Measurements from ENCODE around the gene CAMK2B.

CAMK2B gene

DNA sequence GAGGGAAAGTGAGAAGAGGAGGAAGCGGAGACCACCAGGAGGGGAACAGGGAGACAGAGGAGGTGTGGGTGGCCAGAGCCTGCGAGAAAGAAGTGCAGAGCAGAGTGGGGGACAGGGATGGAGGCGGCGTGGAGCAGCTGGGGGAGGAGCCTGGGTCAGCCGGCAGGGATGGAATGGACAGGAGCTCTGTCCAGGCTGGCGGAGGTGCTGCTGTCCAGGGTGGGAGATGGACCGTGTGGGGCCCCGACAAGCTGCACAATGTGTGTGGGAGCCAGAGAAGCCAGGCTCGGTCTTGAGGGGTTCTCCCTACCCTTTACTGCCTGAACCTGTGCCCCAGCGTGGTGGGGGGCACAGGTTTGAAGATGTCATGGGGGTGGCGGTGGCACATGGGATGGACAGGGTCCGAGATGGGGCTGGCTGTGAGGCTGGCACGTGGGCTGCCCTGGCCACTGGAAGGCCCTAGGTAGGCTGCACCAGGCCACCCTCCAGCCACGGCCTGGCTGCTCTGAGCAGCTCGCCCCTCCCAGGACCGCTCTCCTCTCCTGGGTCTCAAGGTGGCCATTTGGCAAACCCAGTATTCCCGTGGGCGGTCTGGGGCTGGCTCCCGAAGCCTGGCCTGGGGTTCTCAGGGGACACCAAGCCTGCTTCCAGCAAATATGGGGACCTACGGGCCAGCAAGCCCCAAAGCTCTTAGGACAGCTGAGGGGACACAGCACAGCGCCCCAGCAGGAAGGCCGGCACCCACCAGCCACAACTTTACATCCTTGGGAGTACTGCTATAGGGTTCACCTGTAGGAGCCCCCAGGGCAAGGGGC, 92.3 kb downstream of the CAMK2B start:
- DNase-seq: no peak

DNA sequence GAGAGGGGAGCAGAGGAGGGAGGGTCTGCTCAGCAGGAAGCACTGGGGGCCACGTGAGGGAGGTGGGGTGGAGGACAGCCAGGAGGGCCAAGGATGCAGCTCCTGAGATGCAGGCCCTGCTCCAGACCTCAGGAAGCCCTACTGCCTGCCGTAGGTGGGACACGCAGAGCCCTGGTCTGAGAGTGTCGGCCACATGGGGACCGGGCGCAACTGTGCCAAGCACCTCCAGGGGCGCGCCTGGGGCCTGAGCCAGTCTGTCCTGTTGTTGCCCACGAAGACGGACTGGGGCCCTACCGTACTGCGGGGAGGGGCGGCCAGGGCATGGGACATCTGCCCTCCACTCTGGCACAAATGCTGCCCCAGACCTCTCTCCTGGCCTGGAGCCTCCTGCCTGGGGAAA, 93.0 kb downstream of the CAMK2B start:
- no peak for DNase-seq

DNA sequence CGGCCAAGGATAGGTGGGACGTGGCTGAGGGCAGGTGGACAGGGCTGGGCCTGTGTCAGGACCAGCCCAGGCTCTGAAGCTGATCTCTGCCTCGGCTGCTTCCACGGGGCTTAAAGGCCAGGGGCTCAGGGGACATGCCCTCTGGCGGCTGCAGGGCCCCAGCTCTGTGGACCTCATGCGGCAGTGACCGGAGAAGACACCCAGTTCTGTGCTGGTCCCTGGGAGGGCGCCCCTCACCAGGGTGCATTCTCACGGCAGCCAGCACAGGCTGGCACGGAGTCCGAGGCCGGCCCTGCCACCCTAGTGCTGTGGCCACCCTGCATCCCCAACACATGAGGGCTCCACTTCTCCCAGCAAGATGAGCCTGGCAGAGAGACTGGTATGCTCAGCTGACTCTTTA, 94.3 kb downstream of the CAMK2B start:
- DNase-seq: no peak

DNA sequence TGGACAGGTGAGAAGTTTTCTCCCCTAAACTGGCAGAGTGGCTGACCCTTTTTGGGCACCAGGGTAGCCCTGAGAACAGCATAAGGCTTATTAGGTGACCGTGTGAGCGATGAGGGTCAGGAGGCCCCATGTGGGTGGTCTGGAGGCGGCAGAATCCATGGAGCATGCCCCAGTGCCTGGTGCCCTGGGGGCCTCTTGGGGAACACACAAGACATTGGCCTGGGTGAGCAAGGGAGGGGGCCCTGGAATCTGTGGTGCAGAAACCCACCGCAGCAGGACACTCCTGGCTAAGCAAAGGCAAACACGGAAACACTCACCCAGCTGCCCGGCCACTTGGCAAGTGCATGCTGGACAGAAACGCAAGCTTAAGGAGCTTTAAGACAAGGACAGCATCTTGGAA, 95.1 kb downstream of the CAMK2B start:
- no peak for DNase-seq

DNA sequence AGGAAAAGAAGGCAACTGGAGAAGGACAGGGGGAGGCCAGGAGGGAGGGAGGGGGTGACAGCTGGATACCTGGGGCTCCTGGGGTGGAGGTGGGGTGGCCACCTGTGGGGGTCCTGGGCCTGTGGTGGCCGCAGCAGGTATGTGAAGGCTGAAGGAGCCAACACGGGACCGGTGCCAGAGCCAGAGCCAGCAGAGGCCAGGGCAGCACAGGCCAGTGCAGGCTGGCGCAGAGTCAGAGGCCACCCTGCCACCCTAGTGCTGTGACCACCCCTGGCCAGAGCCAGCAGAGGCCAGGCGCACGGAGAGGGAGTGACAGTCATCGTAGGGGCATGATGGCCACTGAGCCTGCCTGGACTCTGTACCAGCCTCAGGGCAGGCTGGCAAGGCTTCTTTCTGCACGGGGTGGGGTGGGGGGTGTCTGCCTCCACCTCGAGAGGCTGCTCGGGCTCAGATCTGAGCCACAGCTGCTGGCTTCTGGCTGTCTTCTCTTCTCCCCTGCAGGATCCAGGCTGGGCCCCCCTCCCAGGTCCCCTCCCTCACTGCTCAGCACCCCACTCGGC, 95.8 kb downstream of the CAMK2B start:
- no peak for DNase-seq

DNA sequence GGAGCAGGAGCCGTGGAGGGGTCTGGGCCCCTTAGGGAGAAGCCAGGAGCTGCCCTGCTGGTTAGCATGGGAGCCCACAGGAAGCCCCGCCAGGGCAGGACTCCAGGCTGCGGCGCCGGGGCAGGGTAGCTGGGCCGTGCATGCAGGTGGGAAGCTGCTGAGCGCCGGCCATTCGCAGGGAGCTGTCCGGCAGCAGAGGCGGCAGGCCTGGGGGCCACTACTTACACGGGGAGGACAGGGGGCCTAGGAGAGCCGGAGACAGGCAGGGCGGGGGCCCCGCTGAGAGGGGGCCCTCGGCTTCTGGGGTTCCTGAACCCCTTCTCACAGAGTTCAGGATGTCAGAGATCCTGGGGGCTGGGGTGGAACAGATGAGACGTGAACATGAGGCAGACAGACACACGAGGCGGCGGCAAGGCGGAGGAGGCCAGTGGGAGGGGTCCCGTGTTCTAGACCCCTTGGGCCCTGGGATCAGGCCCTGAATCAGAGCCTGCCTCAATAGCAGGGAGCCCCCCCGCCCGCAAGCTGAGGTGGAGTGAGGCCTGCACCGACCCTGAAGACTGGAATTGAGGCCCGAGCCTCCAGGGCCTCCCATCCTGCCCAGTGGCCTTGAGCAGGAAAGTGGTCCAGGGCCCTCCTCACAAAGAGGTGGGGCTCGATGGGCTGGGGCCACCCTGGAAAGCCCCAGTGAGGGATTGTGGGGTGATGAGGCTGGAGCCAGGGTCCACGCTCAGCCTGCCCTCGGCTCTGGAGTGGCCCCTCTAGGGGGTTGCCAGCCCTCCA, 96.6 kb downstream of the CAMK2B start:
- DNase-seq: no peak

DNA sequence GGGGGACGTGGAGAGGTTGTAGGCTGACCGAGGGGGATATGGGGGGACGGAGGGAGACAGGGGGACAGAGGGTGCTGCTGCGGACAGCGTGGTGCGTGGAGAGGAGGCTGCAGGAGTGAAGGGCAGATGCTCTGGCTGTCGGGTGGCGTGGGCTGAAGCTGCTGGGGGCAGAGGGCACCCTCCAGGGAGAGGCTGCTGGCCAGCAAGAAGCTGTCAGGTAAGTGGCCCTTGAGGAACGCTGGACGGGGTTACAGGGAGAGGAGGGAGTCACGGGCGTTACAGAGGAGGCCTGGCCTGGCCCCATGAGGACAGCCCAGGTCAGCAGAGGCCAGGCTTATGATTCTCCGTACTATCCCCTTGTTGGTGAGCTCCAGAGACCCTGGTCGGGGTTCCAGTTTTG, 97.5 kb downstream of the CAMK2B start:
- no peak for DNase-seq

DNA sequence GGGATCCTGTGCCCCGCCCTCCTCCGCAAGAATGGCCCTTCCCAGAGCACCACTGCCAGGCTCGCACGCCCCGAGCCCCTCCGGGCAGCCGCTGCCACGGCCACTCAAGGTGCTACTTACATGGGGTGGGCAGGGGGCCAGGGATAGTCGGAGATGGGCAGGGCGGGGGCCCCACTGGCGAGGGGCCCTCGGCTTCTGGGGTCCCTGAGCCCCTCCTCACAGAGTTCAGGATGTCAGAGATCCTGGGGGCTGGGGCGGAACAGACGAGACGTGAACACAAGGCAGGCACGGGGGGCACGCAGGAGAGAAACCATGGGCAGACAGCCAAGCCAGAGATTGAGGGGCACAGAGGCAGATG, 99.0 kb downstream of the CAMK2B start:
- no peak for DNase-seq

DNA sequence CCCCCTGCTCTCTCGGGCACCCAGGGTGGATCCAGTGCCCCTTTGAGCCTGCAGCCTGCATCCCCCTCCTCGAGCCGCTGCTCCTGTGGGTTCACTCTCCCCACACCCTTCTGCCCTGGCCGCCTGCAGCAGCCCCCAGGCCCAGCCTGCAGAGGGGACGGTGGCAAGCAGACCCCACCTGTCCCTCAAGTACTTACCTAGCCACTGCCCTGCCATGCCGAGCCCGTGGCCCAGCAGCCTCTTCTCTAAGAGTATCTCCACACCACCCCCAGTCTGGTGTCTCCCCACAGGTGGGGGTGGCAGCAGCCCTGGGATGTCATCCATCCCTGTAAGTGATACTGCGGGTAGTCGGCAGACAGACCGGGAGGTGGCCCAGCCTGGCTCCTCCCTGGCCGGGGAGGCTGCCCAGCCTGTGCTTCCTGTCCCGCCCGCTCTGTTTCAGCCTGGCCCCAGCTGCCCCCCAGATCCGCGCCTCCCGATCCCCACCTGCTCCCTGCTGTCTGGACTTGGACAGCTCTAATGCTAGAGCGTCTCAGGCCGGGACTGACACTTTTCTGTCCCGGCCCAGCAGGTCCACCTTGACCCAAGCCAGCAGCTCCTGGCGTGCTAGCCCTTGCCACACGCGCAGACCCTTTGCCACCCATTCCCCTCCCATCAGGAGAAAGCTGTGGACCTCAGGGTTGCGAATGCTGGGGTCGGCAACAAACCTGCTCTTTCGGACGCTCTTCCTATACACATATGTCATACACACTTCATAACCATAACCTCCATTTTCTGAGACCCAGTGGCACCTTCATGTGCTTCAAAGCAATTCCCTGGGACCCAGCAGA, 99.6 kb downstream of the CAMK2B start:
- no peak for DNase-seq

DNA sequence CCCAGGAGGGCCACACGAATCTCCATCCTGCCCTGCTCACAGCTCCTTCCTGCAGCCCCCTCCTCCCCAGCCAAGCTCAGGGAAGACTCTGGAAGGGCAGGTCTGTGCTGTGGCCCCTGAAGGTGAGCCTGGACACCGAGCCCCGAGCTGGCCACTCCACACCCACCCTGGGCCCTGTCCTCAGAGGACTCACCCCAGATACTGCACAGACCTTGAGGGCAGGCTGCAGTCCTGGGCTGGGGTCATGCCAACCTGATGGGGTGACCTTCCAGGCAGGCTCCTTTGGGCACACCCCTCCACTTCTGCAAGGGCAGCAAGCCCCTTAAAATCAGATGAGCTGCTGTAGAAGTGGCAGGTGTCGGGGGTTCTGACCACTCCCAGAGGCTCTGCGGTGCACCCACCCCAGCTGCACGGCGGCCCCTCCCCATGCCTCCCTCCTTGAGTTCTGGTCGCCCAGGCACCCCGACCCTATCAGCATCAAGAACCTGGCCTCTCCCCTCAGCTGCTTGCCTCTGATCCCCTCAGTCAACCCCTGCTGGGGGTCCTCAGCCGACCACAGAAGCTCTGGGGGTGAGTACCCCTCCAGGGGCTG, 100.3 kb downstream of the CAMK2B start:
- DNase-seq: no peak

DNA sequence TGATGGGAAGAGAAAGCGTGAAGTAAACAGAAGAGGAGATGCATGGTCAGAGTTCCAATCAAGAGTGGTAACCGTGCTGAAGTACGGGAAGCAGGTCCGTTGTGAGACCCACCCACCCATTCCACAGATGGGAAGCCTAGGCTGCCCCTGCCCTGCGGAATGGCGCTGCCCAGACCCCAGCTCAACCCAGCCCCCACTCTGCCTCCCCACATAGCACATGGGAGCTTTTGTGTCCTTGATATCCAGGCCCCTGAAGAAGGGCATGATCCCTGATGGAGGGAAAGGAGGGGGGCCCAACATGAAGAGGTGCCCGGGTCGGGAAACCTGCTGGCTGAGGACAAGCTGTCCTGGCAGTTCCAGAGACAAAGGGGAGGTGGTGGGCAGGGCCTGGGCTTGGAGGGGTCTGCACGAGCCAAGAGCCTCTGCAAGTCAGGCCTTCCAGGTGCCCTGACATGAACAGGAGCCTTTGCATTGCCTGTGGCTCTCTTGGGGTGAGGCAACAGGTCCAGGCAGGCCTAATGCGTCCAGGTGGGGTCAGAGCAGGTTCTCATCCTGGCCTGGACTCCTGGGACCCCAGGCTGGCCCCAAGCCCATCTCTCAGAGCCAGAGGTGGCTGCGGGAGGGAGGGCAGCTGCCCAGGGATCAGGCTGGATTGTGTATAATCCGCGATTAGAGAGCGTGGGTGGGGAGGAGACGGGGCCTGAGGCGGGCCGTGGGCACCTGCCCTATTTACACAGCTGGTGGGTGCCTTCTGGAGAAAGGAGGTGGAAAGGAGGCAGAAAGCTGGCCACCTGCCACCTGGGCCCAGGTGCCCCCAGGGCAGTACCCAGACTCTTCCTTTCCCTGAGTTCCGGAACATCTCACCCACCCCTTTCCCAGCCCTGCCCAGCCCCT, 101.1 kb downstream of the CAMK2B start:
- no peak for DNase-seq

DNA sequence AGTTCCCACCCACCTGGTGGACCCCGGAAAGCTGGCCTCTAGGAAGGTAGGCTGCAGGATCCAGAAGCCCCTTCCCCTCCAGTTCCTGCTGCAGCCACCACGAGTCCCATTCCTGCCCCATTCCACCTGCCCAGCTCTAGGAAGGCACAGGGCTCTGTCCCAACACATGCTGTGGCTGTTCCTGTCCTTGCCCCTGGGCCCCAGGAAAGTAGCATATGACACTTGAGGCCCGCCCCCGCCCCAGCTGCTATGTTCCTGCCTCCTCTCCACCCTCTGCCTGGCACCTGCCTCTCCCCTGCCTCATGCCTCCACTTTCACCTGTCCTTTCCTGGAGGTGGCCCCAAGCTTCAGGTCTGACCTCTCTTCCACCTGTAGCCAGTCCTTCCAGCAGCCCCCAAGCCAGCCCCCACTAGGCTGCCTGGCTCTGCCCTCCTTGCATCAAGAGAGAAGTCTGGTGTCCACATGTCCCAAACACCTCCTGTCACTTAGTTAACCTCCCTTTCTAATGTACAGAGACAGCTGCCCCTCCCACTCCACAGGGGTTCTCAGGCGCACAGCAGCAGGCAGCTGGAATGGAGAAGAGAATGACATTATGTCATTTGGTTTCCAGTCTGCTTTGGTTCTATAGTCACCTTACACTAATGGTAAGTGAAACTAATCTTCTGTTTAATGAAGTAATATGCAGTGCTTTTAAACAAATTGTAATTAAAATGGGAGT, 101.9 kb downstream of the CAMK2B start:
- DNase-seq: no peak

DNA sequence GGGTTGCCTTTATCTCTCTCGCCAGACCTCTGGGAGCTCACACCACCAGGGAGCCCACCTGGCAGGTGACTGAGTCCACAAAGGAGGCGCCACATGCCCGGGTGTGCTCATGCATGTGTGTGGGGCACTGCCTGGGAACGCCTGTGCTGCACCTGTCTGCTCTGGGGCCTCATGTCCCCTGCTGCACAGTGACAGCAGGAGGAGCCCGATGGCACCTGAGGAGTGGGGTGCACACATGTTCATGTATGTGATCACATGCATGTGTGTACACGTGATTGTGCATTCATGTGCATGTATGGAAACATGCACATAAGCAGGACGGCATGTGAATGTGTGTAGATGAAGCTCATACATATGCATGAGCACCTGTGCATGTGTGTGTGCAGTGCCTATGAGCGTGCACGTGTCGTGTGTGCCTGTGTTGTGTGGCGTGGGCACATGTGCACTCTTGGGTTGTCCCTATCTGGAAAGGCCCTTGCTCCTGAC, 102.6 kb downstream of the CAMK2B start:
- DNase-seq: no peak

DNA sequence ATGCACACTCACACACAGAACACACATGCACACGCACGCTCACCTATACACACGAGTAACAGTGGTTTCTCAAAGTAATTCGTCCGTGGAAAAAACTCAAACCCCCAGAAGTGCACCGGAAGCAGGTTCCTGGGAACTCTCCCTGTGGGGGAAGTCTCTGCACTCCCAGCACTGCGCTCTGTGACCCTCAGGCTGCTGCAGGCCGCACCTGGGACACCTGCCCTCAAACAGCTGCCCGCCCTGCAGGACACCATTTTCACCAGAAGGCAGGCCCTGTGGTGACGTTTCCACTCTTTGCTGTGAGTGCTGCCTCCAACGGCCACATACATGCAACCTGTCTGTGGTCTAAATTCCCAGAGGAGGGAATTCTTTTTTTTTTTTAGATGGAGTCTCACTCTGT, 103.3 kb downstream of the CAMK2B start:
- no peak for DNase-seq

DNA sequence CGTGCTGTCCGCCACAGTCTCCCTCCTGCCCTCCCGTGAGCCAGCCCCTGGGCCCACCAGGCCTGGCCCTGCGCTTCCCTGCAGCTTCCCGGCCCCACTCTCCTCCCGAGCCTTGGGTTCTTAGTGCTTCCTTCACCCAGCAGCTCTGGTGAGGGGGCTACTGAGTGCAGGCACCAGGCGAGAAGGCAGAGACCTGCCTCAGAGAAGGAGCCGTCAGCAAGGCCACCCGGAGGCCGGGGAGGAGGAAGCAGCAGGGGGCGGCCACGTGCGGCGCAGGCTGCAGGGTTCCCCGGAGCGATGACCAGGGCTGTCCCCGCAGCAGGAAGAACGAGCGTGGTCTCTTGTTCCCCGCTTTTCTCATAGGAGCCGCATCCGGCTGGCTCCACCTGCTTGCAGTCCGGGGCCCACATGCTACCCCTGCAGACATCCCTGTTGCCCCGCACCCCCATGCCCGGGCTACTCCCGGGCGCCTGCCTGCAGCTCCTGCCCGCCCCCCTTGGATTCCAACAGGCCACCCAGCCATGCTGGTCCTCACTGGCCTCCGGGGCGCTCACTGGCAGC, 104.1 kb downstream of the CAMK2B start:
- no peak for DNase-seq

DNA sequence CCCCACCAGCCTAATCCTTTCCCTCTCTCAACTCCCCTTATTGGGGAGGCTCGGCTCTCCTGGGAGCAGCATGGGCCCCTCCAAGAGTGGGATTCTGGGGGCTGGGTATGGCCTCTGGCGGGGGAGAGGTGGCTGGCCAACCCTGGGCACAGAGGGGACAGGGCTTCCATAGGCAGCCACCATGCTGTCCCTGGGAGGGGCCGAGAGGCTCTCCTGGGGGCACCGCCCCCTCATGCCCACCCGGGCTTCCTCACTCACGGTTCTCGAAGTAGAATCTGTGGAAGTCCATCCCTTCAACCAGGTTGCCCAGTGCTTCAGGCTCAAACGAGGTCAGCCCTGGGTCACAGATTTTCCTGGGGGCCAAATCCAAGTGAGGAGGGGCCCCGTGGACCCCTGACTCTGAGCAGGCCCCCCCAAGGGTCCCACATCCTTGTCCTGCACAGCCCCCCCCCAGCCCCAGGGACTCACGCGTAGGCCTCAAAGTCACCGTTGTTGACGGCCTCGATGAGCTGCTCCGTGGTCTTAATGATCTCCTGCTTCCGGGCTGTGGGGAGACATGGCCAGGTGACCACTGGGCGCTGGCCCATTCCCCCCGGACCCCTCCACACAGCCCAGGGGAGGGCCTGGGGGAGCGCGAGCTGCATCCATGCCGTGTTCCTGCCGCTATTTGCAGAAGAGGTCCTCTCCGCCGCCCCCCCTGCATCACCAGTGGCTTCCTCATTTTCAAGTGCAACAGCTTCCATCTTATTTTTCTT, 104.9 kb downstream of the CAMK2B start:
- no peak for DNase-seq

DNA sequence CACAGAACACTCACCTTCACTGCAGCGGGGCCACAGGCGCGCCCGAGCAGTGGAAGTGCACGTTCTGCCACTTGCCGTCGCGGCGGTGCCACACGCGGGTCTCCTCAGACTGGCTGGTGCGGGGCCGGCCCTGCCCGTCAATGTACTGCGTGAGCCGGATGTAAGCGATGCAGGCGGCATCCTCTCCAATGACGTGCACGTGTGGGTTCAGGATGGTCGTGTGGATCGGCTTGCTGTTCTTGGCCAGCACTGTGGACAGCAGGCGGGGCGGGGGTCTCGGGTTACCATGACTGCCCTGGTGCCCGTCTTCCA, 105.4 kb downstream of the CAMK2B start:
- no peak for DNase-seq

DNA sequence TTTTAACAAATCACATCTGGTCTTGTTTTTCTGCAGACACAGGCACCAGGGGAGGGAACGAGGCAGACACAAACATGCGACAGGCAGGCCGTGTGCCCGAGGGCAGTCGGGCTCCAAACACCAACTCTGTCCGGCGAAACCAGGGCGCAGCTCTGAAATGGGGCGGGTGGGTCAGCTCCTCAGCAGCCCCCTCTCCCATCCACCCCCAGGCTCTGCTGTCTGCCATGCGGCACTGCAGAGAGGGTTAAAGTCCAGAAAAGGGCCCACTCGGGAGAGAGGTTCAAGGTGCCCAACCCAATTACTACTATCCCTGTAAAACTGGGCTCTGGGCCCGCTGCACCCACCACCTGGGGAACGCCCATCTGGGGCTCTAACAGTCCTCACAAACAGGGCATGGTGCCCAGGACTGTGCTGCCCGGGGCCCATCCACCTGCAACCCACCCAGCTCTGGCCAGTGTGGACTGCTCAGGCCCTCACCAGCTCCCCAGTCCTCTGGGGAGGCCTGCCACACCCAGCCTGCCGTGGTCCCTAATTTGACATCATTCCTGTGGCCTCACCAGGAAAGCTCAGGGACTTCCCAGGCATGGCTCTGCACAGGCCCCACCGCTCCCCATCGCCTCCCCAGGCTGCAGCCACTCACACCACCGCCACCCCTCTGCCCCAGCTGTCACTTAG, 105.9 kb downstream of the CAMK2B start:
- no peak for DNase-seq

Measured in nucleus accumbens (tissue), 56 donors.